GM23338 (cell line): ENCODE measurements around the gene GNLY. TPM values are rescaled to one million over a fixed set of nuclear protein-coding genes. Genes with fewer than 3 reads are reported as not detected.

Experiments
- ATAC-seq: fragments of 200-7000 bp; cut with Tn5 transposase; 3 replicates; pipeline ENCODE4 v1.9.1; 2020
- DNase-seq: peaks from one replicate; pipeline ENCODE4 v3.0.0-alpha.2; 2015; ENCODE audit warnings: low spot score
- H2AFZ ChIP-seq: fragments of 200-600 bp; sonication (generic); 2 replicates; pipeline ENCODE4 v1.8.0; 2016; ENCODE audit warnings: antibody characterized with exemption, mild to moderate bottlenecking, moderate library complexity
- H3F3A ChIP-seq: fragments of 200-600 bp; sonication (generic); replicated peaks from 2 replicates; pipeline ENCODE4 v1.8.0; 2017; ENCODE audit warnings: antibody characterized with exemption, mixed run types, low read depth
- H3K27ac ChIP-seq: fragments of 200-600 bp; sonication (generic); 2 replicates; pipeline ENCODE4 v1.6.1; 2016; ENCODE audit warnings: low read depth
- H3K27me3 ChIP-seq: fragments of 200-600 bp; sonication (generic); 2 replicates; pipeline ENCODE4 v1.8.0; 2016; ENCODE audit warnings: mild to moderate bottlenecking, mixed run types, moderate library complexity; ENCODE audit not compliant: insufficient read depth
- H3K36me3 ChIP-seq: fragments of 200-600 bp; sonication (generic); 2 replicates; pipeline ENCODE4 v1.8.0; 2016; ENCODE audit warnings: mild to moderate bottlenecking; ENCODE audit not compliant: insufficient read depth
- H3K4me1 ChIP-seq: fragments of 200-600 bp; sonication (generic); 2 replicates; pipeline ENCODE4 v1.8.0; 2016; ENCODE audit warnings: mild to moderate bottlenecking, moderate library complexity; ENCODE audit not compliant: insufficient read depth
- H3K4me2 ChIP-seq: fragments of 200-600 bp; sonication (generic); 2 replicates; pipeline ENCODE4 v1.7.1; 2017; ENCODE audit warnings: mixed run types
- H3K4me3 ChIP-seq: fragments of 200-600 bp; sonication (generic); 2 replicates; pipeline ENCODE4 v1.6.1; 2016; ENCODE audit warnings: mixed run types
- H3K79me2 ChIP-seq: fragments of 200-600 bp; sonication (generic); replicated peaks from 2 replicates; pipeline ENCODE4 v1.8.0; 2017; ENCODE audit warnings: mild to moderate bottlenecking; ENCODE audit not compliant: insufficient read depth
- H3K9me2 ChIP-seq: fragments of 200-600 bp; sonication (generic); 2 replicates; pipeline ENCODE4 v1.8.0; 2017; ENCODE audit not compliant: insufficient read depth
- H4K20me1 ChIP-seq: fragments of 200-600 bp; sonication (generic); replicated peaks from 2 replicates; pipeline ENCODE4 v1.8.0; 2017; ENCODE audit warnings: mild to moderate bottlenecking; ENCODE audit not compliant: insufficient read depth
- H3K27ac Mint-ChIP-seq: 2 replicates; pipeline ENCODE4 v1.8.0; 2020; ENCODE audit warnings: inconsistent platforms, mild to moderate bottlenecking, moderate library complexity, mixed read lengths
- H3K27me3 Mint-ChIP-seq: 3 replicates; pipeline ENCODE4 v1.8.0; 2022; ENCODE audit warnings: low read depth, mild to moderate bottlenecking, moderate library complexity, mixed read lengths, inconsistent platforms; ENCODE audit not compliant: insufficient read depth, poor library complexity
- H3K36me3 Mint-ChIP-seq: 3 replicates; pipeline ENCODE4 v1.8.0; 2021; ENCODE audit warnings: low read depth, mild to moderate bottlenecking, inconsistent platforms, moderate library complexity, mixed read lengths
- H3K4me1 Mint-ChIP-seq: 3 replicates; pipeline ENCODE4 v1.8.0; 2020; ENCODE audit warnings: mild to moderate bottlenecking, inconsistent platforms, mixed read lengths
- H3K4me3 Mint-ChIP-seq: 3 replicates; pipeline ENCODE4 v1.8.0; 2021; ENCODE audit warnings: moderate library complexity, mild to moderate bottlenecking, inconsistent platforms, mixed read lengths
- H3K9me3 Mint-ChIP-seq: 3 replicates; pipeline ENCODE4 v1.8.0; 2020; ENCODE audit warnings: moderate library complexity, mild to moderate bottlenecking, inconsistent platforms, mixed read lengths
- CREB1 ChIP-seq: fragments of 250-450 bp; sonication (Bioruptor Pico); IDR thresholded peaks from 2 replicates; pipeline ENCODE4 v1.5.0; 2020; ENCODE audit warnings: low read depth, mild to moderate bottlenecking, moderate library complexity
- ETS1 ChIP-seq: IDR thresholded peaks from 2 replicates; pipeline ENCODE4 v1.6.1; 2016; ENCODE audit warnings: antibody characterized with exemption
- EZH2 ChIP-seq: fragments of 200-600 bp; sonication (generic); IDR thresholded peaks from one replicate; pipeline ENCODE4 v1.8.0; 2017; ENCODE audit warnings: antibody characterized with exemption, mild to moderate bottlenecking, low read depth; ENCODE audit not compliant: unreplicated experiment
- EZH2phosphoT487 ChIP-seq: fragments of 200-600 bp; sonication (generic); IDR thresholded peaks from one replicate; pipeline ENCODE4 v1.8.1; 2018; ENCODE audit warnings: antibody characterized with exemption; ENCODE audit not compliant: unreplicated experiment
- JUNB ChIP-seq: IDR thresholded peaks from one replicate; pipeline ENCODE4 v1.6.1; 2016; ENCODE audit warnings: antibody characterized with exemption; ENCODE audit not compliant: unreplicated experiment
- REST ChIP-seq: IDR thresholded peaks from one replicate; pipeline ENCODE4 v1.6.1; 2018; ENCODE audit warnings: antibody characterized with exemption; ENCODE audit not compliant: unreplicated experiment
- STAT1 ChIP-seq: IDR thresholded peaks from one replicate; pipeline ENCODE4 v1.6.1; 2016; ENCODE audit warnings: antibody characterized with exemption; ENCODE audit not compliant: unreplicated experiment
- polyA plus RNA-seq: library from polyadenylated mRNA; unstranded; fragments of >200 nt; fragmentation: Nextera tagmentation; extraction: Ambion mirVana; gene quantifications from 2 replicates; pipeline ENCODE4 v1.2.1, GENCODE V29; 2016
- total RNA-seq: library from RNA; depleted of rRNA; stranded (reverse); fragments of >200 nt; shearing (Covaris generic); gene quantifications from 2 replicates; pipeline ENCODE4 v1.2.3, GENCODE V29; 2014

Gene GNLY
- total and polyA plus RNA-seq, 2 experiments from 2014 or later, result not detected

- TF ChIP-seq REST (no peak), EZH2 (no peak), CREB1 (no peak), STAT1 (no peak), EZH2phosphoT487 (no peak)
Measured at GRCh38 chr2:85699325-85699724, 5.2 kb downstream of the GNLY start (continued).

- Histone ChIP-seq H3F3A (no peaks in the 10 kb centered on the region), H3K4me3 (peak overlapping the region; percentile 15; the same call in 1 of the 2 replicates), H3K27ac (peak overlapping the region; percentile 82), H3K27me3 (no peaks in the 10 kb centered on the region), H3K4me1 (peaks cover 18% of the 10 kb centered on the region), H3K79me2 (no peaks in the 10 kb centered on the region), H3K4me2 (peak overlapping the region; percentile 71), H3K36me3 (no peaks in the 10 kb centered on the region), H4K20me1 (no peaks in the 10 kb centered on the region), H2AFZ (no peak overlapping the region), H3K9me2 (no peaks in the 10 kb centered on the region)
- DNase-seq, result no peak
- peak overlapping the region; percentile 20; the same call in 1 of the 3 replicates for H3K4me3 Mint-ChIP-seq
- H3K27ac Mint-ChIP-seq, result peak overlapping the region; percentile 91
- H3K36me3 Mint-ChIP-seq, result no peaks in the 10 kb centered on the region
- no peak for TF ChIP-seq JUNB
- no peak for TF ChIP-seq EZH2phosphoT487
- TF ChIP-seq ETS1, result no peak
- no peak for ATAC-seq
- H3K4me1 Mint-ChIP-seq, result peaks cover 48% of the 10 kb centered on the region
- peaks cover 10% of the 10 kb centered on the region for H3K27me3 Mint-ChIP-seq
- no peaks in the 10 kb centered on the region for H3K9me3 Mint-ChIP-seq
Measured at GRCh38 chr2:85702172-85702571, 8.0 kb downstream of the GNLY start.

- Mint-ChIP-seq H3K36me3 (no peaks in the 10 kb centered on the region), H3K9me3 (no peaks in the 10 kb centered on the region), H3K27me3 (peaks cover 10% of the 10 kb centered on the region), H3K4me1 (peaks cover 49% of the 10 kb centered on the region), H3K4me3 (no peak overlapping the region; the same call in 2 of the 3 replicates), H3K27ac (peak overlapping the region; percentile 91)
- Histone ChIP-seq H3K4me3 (no peak overlapping the region), H2AFZ (no peak overlapping the region), H3K36me3 (no peaks in the 10 kb centered on the region), H3K27me3 (0 out of 2 replicates have a peak, but pooled peaks cover 3% of the 10 kb centered on the region), H3K4me2 (peak overlapping the region; percentile 71; the same call in 1 of the 2 replicates), H3F3A (no peaks in the 10 kb centered on the region), H3K9me2 (no peaks in the 10 kb centered on the region), H3K27ac (no peak overlapping the region), H3K79me2 (no peaks in the 10 kb centered on the region), H4K20me1 (no peaks in the 10 kb centered on the region), H3K4me1 (peaks cover 18% of the 10 kb centered on the region)
- DNase-seq (no peak), ATAC-seq (no peak)
- TF ChIP-seq REST, result no peak
- no peak for TF ChIP-seq STAT1
- TF ChIP-seq JUNB, result no peak
Measured at GRCh38 chr2:85702800-85703199, 8.6 kb downstream of the GNLY start.
